H1 (cell line): Measurements from ENCODE around the gene CTNND2. TPM values are rescaled to one million over a fixed set of nuclear protein-coding genes. Genes with fewer than 3 reads are reported as not detected.

Experiments
- CTCF ChIA-PET: fragments of 300-600 bp; sonication (Branson Sonifier 250); formaldehyde crosslinking; loops from one replicate; lab custom pipeline; 2021; ENCODE audit not compliant: partially characterized antibody; lab: Charles Lee
- POLR2A ChIA-PET: fragments of 300-600 bp; sonication (Branson Sonifier 250); formaldehyde crosslinking; loops from one replicate; lab custom pipeline; 2021; ENCODE audit warnings: inconsistent platforms; ENCODE audit not compliant: partially characterized antibody; lab: Charles Lee
- DNase-seq, 2 experiments: peaks; one replicate each; pipeline versions ENCODE4 v3.0.0 to v3.0.0-alpha.2; 2010 to 2022; ENCODE audit warnings: low spot score in 2 of 2, low read depth in 1 of 2, mixed read lengths in 1 of 2
- FAIRE-seq: peaks from 2 replicates; lab custom pipeline; 2011; peaks lifted over from hg19 to GRCh38; lab: Jason Lieb, UNC
- H2AFZ ChIP-seq: 2 replicates; pipeline ENCODE4 v1.8.1; 2012; ENCODE audit warnings: low read length, inconsistent platforms
- H2AK5ac ChIP-seq: 2 replicates; pipeline ENCODE4 v1.6.1; 2013; ENCODE audit warnings: low read depth, low read length
- H2BK120ac ChIP-seq: replicated peaks from 2 replicates; pipeline ENCODE3; 2013; ENCODE audit warnings: low read depth, low read length, inconsistent platforms
- H2BK12ac ChIP-seq: 2 replicates; pipeline ENCODE4 v1.6.1; 2013; ENCODE audit warnings: low read depth, low read length
- H2BK15ac ChIP-seq: 2 replicates; pipeline ENCODE4 v1.6.1; 2013; ENCODE audit warnings: low read length
- H2BK20ac ChIP-seq: 2 replicates; pipeline ENCODE4 v1.6.1; 2013; ENCODE audit warnings: low read length
- H2BK5ac ChIP-seq: 2 replicates; pipeline ENCODE4 v1.6.1; 2013; ENCODE audit warnings: low read depth, low read length
- H3K14ac ChIP-seq: 2 replicates; pipeline ENCODE4 v1.6.1; 2013; ENCODE audit warnings: inconsistent platforms; ENCODE audit not compliant: insufficient read length
- H3K18ac ChIP-seq: 2 replicates; pipeline ENCODE4 v1.6.1; 2013; ENCODE audit warnings: low read length; ENCODE audit errors: extremely low read depth
- H3K23ac ChIP-seq: 2 replicates; pipeline ENCODE4 v1.6.1; 2013; ENCODE audit warnings: inconsistent platforms; ENCODE audit not compliant: insufficient read length
- H3K23me2 ChIP-seq: 2 replicates; pipeline ENCODE4 v1.6.1; 2013; ENCODE audit warnings: low read depth, low read length
- H3K27ac ChIP-seq: 2 replicates; pipeline ENCODE4 v1.6.1; 2011; ENCODE audit warnings: low read depth, low read length, inconsistent platforms
- H3K27me3 ChIP-seq, 4 experiments: replicated peaks in 1 of 4; 1 replicate in 1 of 4; 2 replicates in 3 of 4; pipeline versions ENCODE4 v1.6.1 to v1.8.1; 2011 to 2013; ENCODE audit warnings: low read length in 3 of 4, mild to moderate bottlenecking in 3 of 4, inconsistent platforms in 2 of 4, mixed read lengths in 2 of 4, moderate library complexity in 1 of 4; ENCODE audit not compliant: control insufficient read depth in 3 of 4, insufficient read depth in 3 of 4; ENCODE audit errors: extremely low read depth in 1 of 4
- H3K36me3 ChIP-seq, 4 experiments: 2 replicates each; pipeline versions ENCODE4 v1.6.1 to v1.8.1; 2011 to 2013; ENCODE audit warnings: mild to moderate bottlenecking in 4 of 4, low read length in 3 of 4, moderate library complexity in 2 of 4, control low read depth in 1 of 4, inconsistent platforms in 1 of 4; ENCODE audit not compliant: insufficient read depth in 4 of 4, control insufficient read depth in 2 of 4
- H3K4ac ChIP-seq: replicated peaks from 2 replicates; pipeline ENCODE3; 2013; ENCODE audit warnings: low read length, low read depth, mixed read lengths, inconsistent platforms; ENCODE audit not compliant: insufficient read length
- H3K4me1 ChIP-seq, 4 experiments: replicated peaks in 1 of 4; 1 replicate in 1 of 4; 2 replicates in 3 of 4; pipeline versions ENCODE4 v1.6.1 to v1.8.1; 2011 to 2013; ENCODE audit warnings: low read length in 3 of 4, inconsistent platforms in 2 of 4, mixed read lengths in 1 of 4; ENCODE audit not compliant: insufficient read depth in 4 of 4, control insufficient read depth in 3 of 4
- H3K4me2 ChIP-seq, 2 experiments: 2 replicates each; pipeline versions ENCODE4 v1.6.1 to v1.8.1; 2011 to 2013; ENCODE audit warnings: low read depth in 2 of 2, low read length in 2 of 2, control low read depth in 1 of 2, inconsistent platforms in 1 of 2, mild to moderate bottlenecking in 1 of 2; ENCODE audit not compliant: insufficient read depth in 1 of 2
- H3K4me3 ChIP-seq, 4 experiments: fragments of 200-600, 300-600 bp in 1 of 4; sonication (generic), shearing (Covaris generic), sonication (Bioruptor Twin) in 1 of 4; 2 replicates each; pipeline versions ENCODE4 v1.5.1 to v1.8.1; 2011 to 2016; ENCODE audit warnings: low read length in 4 of 4, low read depth in 3 of 4, control low read depth in 2 of 4, inconsistent platforms in 2 of 4, mild to moderate bottlenecking in 2 of 4, mixed read lengths in 1 of 4, moderate library complexity in 1 of 4; ENCODE audit not compliant: insufficient read depth in 2 of 4; ENCODE audit errors: extremely low read depth in 1 of 4
- H3K56ac ChIP-seq: replicated peaks from 2 replicates; pipeline ENCODE3; 2013; ENCODE audit warnings: low read depth, mild to moderate bottlenecking, mixed read lengths, low read length, inconsistent platforms; ENCODE audit not compliant: insufficient read length
- H3K79me1 ChIP-seq: 2 replicates; pipeline ENCODE4 v1.6.1; 2013; ENCODE audit warnings: low read depth, low read length, control low read depth
- H3K79me2 ChIP-seq, 2 experiments: 2 replicates each; pipeline versions ENCODE4 v1.6.1 to v1.8.1; 2012 to 2013; ENCODE audit warnings: low read length in 2 of 2, mild to moderate bottlenecking in 2 of 2, inconsistent platforms in 1 of 2; ENCODE audit not compliant: insufficient read depth in 2 of 2, control insufficient read depth in 1 of 2
- H3K9ac ChIP-seq, 4 experiments: replicated peaks in 1 of 4; 1 replicate in 1 of 4; 2 replicates in 3 of 4; pipeline versions ENCODE4 v1.6.1 to v1.8.1; 2011 to 2013; ENCODE audit warnings: low read depth in 3 of 4, low read length in 3 of 4, control low read depth in 2 of 4, mild to moderate bottlenecking in 2 of 4, moderate library complexity in 2 of 4, inconsistent platforms in 1 of 4; ENCODE audit errors: extremely low read depth in 1 of 4
- H3K9me3 ChIP-seq, 2 experiments: 2 replicates each; pipeline versions ENCODE4 v1.6.1 to v1.8.1; 2012 to 2013; ENCODE audit warnings: mild to moderate bottlenecking in 2 of 2, moderate library complexity in 2 of 2, control low read depth in 1 of 2, inconsistent platforms in 1 of 2, low read depth in 1 of 2, low read length in 1 of 2, mixed read lengths in 1 of 2; ENCODE audit not compliant: insufficient read depth in 2 of 2
- H4K20me1 ChIP-seq, 2 experiments: replicated peaks in 1 of 2; 2 replicates each; pipeline versions ENCODE3 to v1.8.1; 2011 to 2013; ENCODE audit warnings: inconsistent platforms in 2 of 2, low read length in 2 of 2, mild to moderate bottlenecking in 1 of 2; ENCODE audit not compliant: insufficient read depth in 2 of 2, control insufficient read depth in 1 of 2
- H4K5ac ChIP-seq: 2 replicates; pipeline ENCODE4 v1.6.1; 2013; ENCODE audit warnings: low read length, low read depth, mixed read lengths, inconsistent platforms; ENCODE audit not compliant: insufficient read length
- H4K8ac ChIP-seq: 2 replicates; pipeline ENCODE4 v1.8.0; 2013; ENCODE audit warnings: mild to moderate bottlenecking, moderate library complexity, low read length, inconsistent platforms; ENCODE audit not compliant: insufficient read depth; ENCODE audit errors: extremely low read depth
- H4K91ac ChIP-seq: replicated peaks from 2 replicates; pipeline ENCODE3; 2013; ENCODE audit warnings: low read length, mixed read lengths, inconsistent platforms; ENCODE audit not compliant: insufficient read length
- GABPA ChIP-seq: IDR thresholded peaks from 2 replicates; pipeline ENCODE4 v1.6.1; 2011; ENCODE audit warnings: mild to moderate bottlenecking, low read length, moderate library complexity, borderline replicate concordance; ENCODE audit not compliant: insufficient read depth
- JUND ChIP-seq: IDR thresholded peaks from 2 replicates; pipeline ENCODE4 v1.6.1; 2011; ENCODE audit warnings: mild to moderate bottlenecking, improper control_type of control experiment, low read length
- KDM1A ChIP-seq: fragments of 200-600, 300-600 bp; sonication (generic); IDR thresholded peaks from 2 replicates; pipeline ENCODE4 v1.7.1; 2016; ENCODE audit warnings: mild to moderate bottlenecking, low read length, borderline replicate concordance
- MAFK ChIP-seq: IDR thresholded peaks from 2 replicates; pipeline ENCODE4 v1.6.1; 2012; ENCODE audit warnings: low read depth, mild to moderate bottlenecking, improper control_type of control experiment, low read length
- RAD21 ChIP-seq, 2 experiments: IDR thresholded peaks in 1 of 2; conservative IDR thresholded peaks in 1 of 2; 2 replicates each; pipeline ENCODE4 v1.6.1; 2011; ENCODE audit warnings: low read depth in 2 of 2, low read length in 2 of 2, improper control_type of control experiment in 1 of 2, inconsistent platforms in 1 of 2, mild to moderate bottlenecking in 1 of 2, moderate library complexity in 1 of 2
- SIN3A ChIP-seq, 2 experiments: IDR thresholded peaks in 1 of 2; conservative IDR thresholded peaks in 1 of 2; 2 replicates each; pipeline ENCODE4 v1.6.1; 2011 to 2012; ENCODE audit warnings: low read length in 2 of 2, improper control_type of control experiment in 1 of 2, low read depth in 1 of 2, mild to moderate bottlenecking in 1 of 2
- SIRT6 ChIP-seq: IDR thresholded peaks from one replicate; pipeline ENCODE4 v1.7.1; 2012; ENCODE audit warnings: low read length, inconsistent platforms
- SP2 ChIP-seq: IDR thresholded peaks from 2 replicates; pipeline ENCODE4 v1.6.1; 2012; ENCODE audit warnings: mild to moderate bottlenecking, low read length, inconsistent platforms
- SUZ12 ChIP-seq: fragments of 200-600 bp; sonication (generic); IDR thresholded peaks from 2 replicates; pipeline ENCODE4 v1.6.1; 2012; ENCODE audit warnings: mild to moderate bottlenecking, inconsistent platforms, low read length, moderate library complexity, mixed read lengths
- ZNF274 ChIP-seq: IDR thresholded peaks from 2 replicates; pipeline ENCODE4 v1.7.0; 2012; ENCODE audit warnings: low read length, borderline replicate concordance; ENCODE audit errors: extremely low read depth
- WGBS, 2 experiments: shearing (Covaris generic) in 1 of 2; methylation state at CpG; one replicate each; pipeline versions ENCODE4 v1.1.6 to v1.1.7; 2013 to 2015; ENCODE audit warnings: low lambda C conversion rate in 2 of 2, mixed read lengths in 2 of 2, inconsistent platforms in 1 of 2, low coverage in 1 of 2, missing lambda C conversion rate in 1 of 2; ENCODE audit not compliant: insufficient replicate concordance in 2 of 2, insufficient coverage in 1 of 2, insufficient read length in 1 of 2; ENCODE audit errors: extremely low coverage in 1 of 2, missing lambda C conversion rate in 1 of 2; 5-methylcytosine and 5-hydroxymethylcytosine counted together
- polyA plus RNA-seq, 7 experiments: library from polyadenylated mRNA; depleted of rRNA in 3 of 7; stranded (reverse) in 5 of 7; unstranded in 2 of 7; fragments of >200 nt in 5 of 7; fragments of 200-250 nt in 2 of 7; gene quantifications; 1 replicate in 5 of 7; 2 replicates in 1 of 7; 4 replicates in 1 of 7; pipeline versions ENCODE4 v1.2.1 to v1.2.3, GENCODE V29; 2011 to 2013; ENCODE audit warnings: missing spikeins in 2 of 7, mixed read lengths in 2 of 7
- total RNA-seq: library from RNA; stranded (reverse); fragmentation: NEBNext Ultra II Directional; extraction: Animal tissue kit (Norgen Biotek cat#: 25700); gene quantifications from 2 replicates; pipeline ENCODE4 v1.2.1, GENCODE V29; 2021
- TF ChIP-seq, protein P1 (sequence below), 3 experiments: IDR thresholded peaks; 1 replicate in 2 of 3; 2 replicates in 1 of 3; pipeline versions ENCODE4 v1.5.1 to v1.6.1; 2011; ENCODE audit warnings: low read length in 3 of 3, mild to moderate bottlenecking in 3 of 3, inconsistent platforms in 2 of 3, low read depth in 1 of 3, moderate library complexity in 1 of 3; ENCODE audit not compliant: insufficient read depth in 1 of 3; ENCODE audit errors: control extremely low read depth in 1 of 3

The CTNND2 gene
- total and polyA plus RNA-seq, 2 of the 8 experiments (the other 6 are each of a cell fraction or from before 2014, with no cell fraction given), result 7.4 to 14.2 TPM

- DNase-seq (no peak), FAIRE-seq (no peak)
- no peak overlapping the region for H3K4me3 ChIP-seq
- H2AK5ac ChIP-seq, result no peak overlapping the region
- no peak overlapping the region for H3K4me2 ChIP-seq
- POLR2A ChIA-PET, result no interaction called here
- CTCF ChIA-PET, result interaction anchor here (1.2 kb wide), 1 partner anchor 15 kb away, joined by 3 read pairs; no protein-coding TSS in a partner anchor
- H3K27ac ChIP-seq, result no peak overlapping the region
- no peaks in the 10 kb centered on the region for H3K36me3 ChIP-seq
- 0 out of 2 replicates have a peak overlapping the region, but pooled peaks have one; percentile 21 for H2BK5ac ChIP-seq
- H3K23me2 ChIP-seq, result no peaks in the 10 kb centered on the region
- no peak overlapping the region for H2BK120ac ChIP-seq
- no peak overlapping the region for H3K18ac ChIP-seq
- H2AFZ ChIP-seq, result no peak overlapping the region
- no peak overlapping the region for H4K5ac ChIP-seq
- H3K23ac ChIP-seq, result no peak overlapping the region
- no peaks in the 10 kb centered on the region for H3K79me1 ChIP-seq
- no peak overlapping the region for H4K8ac ChIP-seq
- H4K20me1 ChIP-seq, result no peaks in the 10 kb centered on the region
- no peak overlapping the region for H2BK15ac ChIP-seq
- H4K91ac ChIP-seq, result no peak overlapping the region
- no peaks in the 10 kb centered on the region for H3K27me3 ChIP-seq
- no peaks in the 10 kb centered on the region for H3K79me2 ChIP-seq
- H3K4me1 ChIP-seq, result 0 out of 7 replicates have a peak, but pooled peaks cover 0 to 2% (median 0%) of the 10 kb centered on the region in 4 experiments
- no peak overlapping the region for H3K4ac ChIP-seq
- no peak overlapping the region for H3K14ac ChIP-seq
- no peaks in the 10 kb centered on the region; a peak in 1 of 4 replicates for H3K9me3 ChIP-seq
- no peak overlapping the region for H3K9ac ChIP-seq
- no peak overlapping the region for H2BK20ac ChIP-seq
- H2BK12ac ChIP-seq, result no peak overlapping the region
- H3K56ac ChIP-seq, result no peak overlapping the region
- WGBS, 2 experiments, result 91% methylated on average over 7 of the region's 7 CpGs; no CpG with 5 or more reads in 1 of the 2 experiments
- TF ChIP-seq, protein P1, sequence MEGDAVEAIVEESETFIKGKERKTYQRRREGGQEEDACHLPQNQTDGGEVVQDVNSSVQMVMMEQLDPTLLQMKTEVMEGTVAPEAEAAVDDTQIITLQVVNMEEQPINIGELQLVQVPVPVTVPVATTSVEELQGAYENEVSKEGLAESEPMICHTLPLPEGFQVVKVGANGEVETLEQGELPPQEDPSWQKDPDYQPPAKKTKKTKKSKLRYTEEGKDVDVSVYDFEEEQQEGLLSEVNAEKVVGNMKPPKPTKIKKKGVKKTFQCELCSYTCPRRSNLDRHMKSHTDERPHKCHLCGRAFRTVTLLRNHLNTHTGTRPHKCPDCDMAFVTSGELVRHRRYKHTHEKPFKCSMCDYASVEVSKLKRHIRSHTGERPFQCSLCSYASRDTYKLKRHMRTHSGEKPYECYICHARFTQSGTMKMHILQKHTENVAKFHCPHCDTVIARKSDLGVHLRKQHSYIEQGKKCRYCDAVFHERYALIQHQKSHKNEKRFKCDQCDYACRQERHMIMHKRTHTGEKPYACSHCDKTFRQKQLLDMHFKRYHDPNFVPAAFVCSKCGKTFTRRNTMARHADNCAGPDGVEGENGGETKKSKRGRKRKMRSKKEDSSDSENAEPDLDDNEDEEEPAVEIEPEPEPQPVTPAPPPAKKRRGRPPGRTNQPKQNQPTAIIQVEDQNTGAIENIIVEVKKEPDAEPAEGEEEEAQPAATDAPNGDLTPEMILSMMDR (IDR thresholded peaks at IDR 0.05; ENCODE audit: control extremely low read depth in 1 of 3, insufficient read depth in 1 of 3, low read depth in 1 of 3, low read length in 3 of 3), result no peak
- TF ChIP-seq RAD21 (IDR thresholded peaks at IDR 0.05 in 1 of 2, conservative IDR thresholded peaks at IDR 0.05 in 1 of 2; ENCODE audit: low read depth in 2 of 2, low read length in 2 of 2), result no peak
- no peak for TF ChIP-seq MAFK
- TF ChIP-seq KDM1A, result no peak
- TF ChIP-seq ZNF274, result no peak
- no peak for TF ChIP-seq GABPA
- no peak for TF ChIP-seq JUND
- no peak for TF ChIP-seq SIRT6
- no peak for TF ChIP-seq SIN3A (conservative IDR thresholded peaks at IDR 0.05 in 1 of 2, IDR thresholded peaks at IDR 0.05 in 1 of 2; ENCODE audit: low read depth in 1 of 2, low read length in 2 of 2)
- no peak for TF ChIP-seq SP2
- no peak for TF ChIP-seq SUZ12
Observed at GRCh38 chr5:11304641-11305040, 599.6 kb downstream of the CTNND2 start.
